Fibroblast of mammary gland (primary cell): ENCODE measurements around the gene PNPO.
"Not testable (repeated sequence)": the region's sequence is repeated elsewhere in the genome, so short reads cannot be mapped to it uniquely, and the experiment has no call there.

Experiments used
- DNase-seq: peaks from one replicate; pipeline ENCODE4 v3.0.0-alpha.2; 2010; ENCODE audit warnings: low read depth
- H3K4me3 ChIP-seq: 2 replicates; pipeline ENCODE4 v1.5.1; 2011; ENCODE audit warnings: low read depth, mild to moderate bottlenecking, low read length, moderate library complexity; ENCODE audit not compliant: control insufficient read depth
- CTCF ChIP-seq: conservative IDR thresholded peaks from 2 replicates; pipeline ENCODE4 v1.5.1; 2011; ENCODE audit warnings: low read depth, low read length, inconsistent platforms; ENCODE audit not compliant: control insufficient read depth, insufficient read depth

PNPO gene

DNA sequence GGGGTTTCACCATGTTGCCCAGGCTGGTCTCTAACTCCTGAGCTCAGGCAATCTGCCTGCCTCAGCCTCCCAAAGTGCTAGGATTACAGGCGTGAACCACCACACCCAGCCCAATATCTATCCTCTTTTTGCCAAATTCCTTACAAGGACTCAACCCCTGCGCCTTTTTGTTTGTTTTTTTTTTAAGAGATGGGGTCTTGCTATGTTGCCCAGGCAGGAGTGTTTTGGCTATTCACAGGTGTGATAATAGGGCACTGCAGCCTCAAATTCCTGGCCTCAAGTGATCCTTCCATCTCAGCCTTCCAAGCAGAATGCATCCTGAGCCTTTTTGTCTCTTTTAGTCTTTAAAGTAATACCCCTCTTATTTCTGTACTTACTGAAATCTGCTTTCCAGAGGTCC is 28.3 kb upstream of the PNPO start:
- no peak overlapping the region for H3K4me3 ChIP-seq
- no peak for DNase-seq
- no peak for TF ChIP-seq CTCF

GRCh38 chr17:47914306-47914948 is 26.9 kb upstream of the PNPO start:
- no peak overlapping the region for H3K4me3 ChIP-seq
- no peak for DNase-seq
- TF ChIP-seq CTCF = no peak

GRCh38 chr17:47915776-47916398 is 25.5 kb upstream of the PNPO start:
- no peak for DNase-seq
- no peak overlapping the region for H3K4me3 ChIP-seq
- no peak for TF ChIP-seq CTCF

GRCh38 chr17:47916489-47917208 is 24.7 kb upstream of the PNPO start:
- no peak for DNase-seq
- no peak for TF ChIP-seq CTCF
- H3K4me3 ChIP-seq = no peak overlapping the region

DNA sequence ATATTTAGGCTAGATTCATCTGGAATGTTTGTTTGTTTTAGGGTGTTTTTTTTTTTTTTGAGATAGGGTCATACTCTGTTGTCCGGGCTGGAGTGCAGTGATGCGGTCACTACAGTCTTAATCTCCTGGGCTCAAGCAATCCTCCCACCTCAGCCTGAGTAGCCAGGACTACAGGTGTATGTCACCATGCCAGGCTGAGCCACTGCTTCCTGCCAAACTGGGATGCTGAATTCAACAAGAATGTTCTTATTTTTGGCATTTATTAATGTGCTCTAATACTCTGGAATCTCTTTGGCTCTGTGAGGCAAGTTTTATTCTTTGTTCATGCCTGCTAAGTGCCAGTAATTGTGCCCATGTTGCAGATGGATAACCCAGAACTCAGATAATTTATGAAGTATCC is 23.8 kb upstream of the PNPO start:
- no peak for TF ChIP-seq CTCF
- DNase-seq = no peak
- H3K4me3 ChIP-seq = no peak overlapping the region

- no peak for DNase-seq
- no peak for TF ChIP-seq CTCF
Observed at GRCh38 chr17:47918006-47918405, 23.4 kb upstream of the PNPO start.

GRCh38 chr17:47918991-47919390 is 22.4 kb upstream of the PNPO start:
- no peak overlapping the region for H3K4me3 ChIP-seq
- DNase-seq = no peak
- no peak for TF ChIP-seq CTCF

More at GRCh38 chr17:47918006-47918405, 23.4 kb upstream of the PNPO start:
- H3K4me3 ChIP-seq = no peak overlapping the region

- DNase-seq, H3K4me3 ChIP-seq: not testable (repeated sequence)
Observed at GRCh38 chr17:47919889-47920288, 21.5 kb upstream of the PNPO start.
